ENCODE measurements around the gene SLC2A4RG.

The SLC2A4RG gene

GRCh38 chr20:63739130-63740069, at the start of gene SLC2A4RG:
SLC2A4RG (plus strand) TSS chr20:63739776; CDS start chr20:63739913, 137 bp downstream.
- in situ Hi-C loops (cut with MboI; ENCODE audit: low sequenced_read_pairs), result no loop called here

DNA sequence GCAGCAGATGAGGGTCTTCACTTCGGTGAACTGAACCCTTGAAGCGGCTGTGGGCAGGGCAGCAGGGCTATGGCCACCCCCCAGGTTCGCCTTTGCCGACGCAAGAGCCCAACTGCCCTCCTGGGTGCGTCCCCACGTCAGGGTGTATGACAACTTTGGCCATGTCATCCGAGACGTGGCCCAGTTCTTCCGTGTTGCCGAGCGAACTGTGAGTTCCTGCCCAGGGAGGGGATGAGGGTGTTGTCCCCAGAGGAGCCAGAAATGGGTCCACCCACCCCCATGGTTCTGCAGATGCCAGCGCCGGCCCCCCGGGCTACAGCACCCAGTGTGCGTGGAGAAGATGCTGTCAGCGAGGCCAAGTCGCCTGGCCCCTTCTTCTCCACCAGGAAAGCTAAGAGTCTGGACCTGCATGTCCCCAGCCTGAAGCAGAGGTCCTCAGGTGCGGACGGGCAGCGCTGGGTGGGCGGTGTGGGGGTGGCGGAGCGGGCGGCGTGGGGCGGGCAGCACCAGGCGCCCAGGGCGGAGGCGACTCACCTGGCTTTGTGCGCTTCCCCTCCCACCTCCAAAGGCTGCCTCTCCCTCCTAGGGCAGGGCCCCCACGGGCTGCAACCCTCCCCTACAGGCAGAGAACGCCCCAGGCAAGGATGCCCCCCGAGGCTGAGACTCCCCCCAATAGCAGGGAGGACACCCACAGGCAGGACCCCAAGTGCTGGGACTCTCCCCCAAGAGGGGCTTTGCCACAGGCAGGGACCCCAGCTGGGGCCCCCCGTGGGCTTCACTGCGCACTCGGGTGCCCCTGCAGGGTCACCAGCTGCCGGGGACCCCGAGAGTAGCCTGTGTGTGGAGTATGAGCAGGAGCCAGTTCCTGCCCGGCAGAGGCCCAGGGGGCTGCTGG, 49.3 kb upstream of the SLC2A4RG start:
- in situ Hi-C loops (cut with MboI; ENCODE audit: low sequenced_read_pairs), result no loop called here

GRCh38 chr20:63690898-63691710, 48.5 kb upstream of the SLC2A4RG start:
- in situ Hi-C loops (cut with MboI; ENCODE audit: low sequenced_read_pairs), result no loop called here

GRCh38 chr20:63691711-63692435, 47.7 kb upstream of the SLC2A4RG start:
- in situ Hi-C loops (cut with MboI; ENCODE audit: low sequenced_read_pairs), result no loop called here

- in situ Hi-C loops (cut with MboI; ENCODE audit: low sequenced_read_pairs), result no loop called here
Measured at GRCh38 chr20:63692436-63693082, 47.0 kb upstream of the SLC2A4RG start.

GRCh38 chr20:63693083-63693732, 46.4 kb upstream of the SLC2A4RG start:
- in situ Hi-C loops (cut with MboI; ENCODE audit: low sequenced_read_pairs), result no loop called here

DNA sequence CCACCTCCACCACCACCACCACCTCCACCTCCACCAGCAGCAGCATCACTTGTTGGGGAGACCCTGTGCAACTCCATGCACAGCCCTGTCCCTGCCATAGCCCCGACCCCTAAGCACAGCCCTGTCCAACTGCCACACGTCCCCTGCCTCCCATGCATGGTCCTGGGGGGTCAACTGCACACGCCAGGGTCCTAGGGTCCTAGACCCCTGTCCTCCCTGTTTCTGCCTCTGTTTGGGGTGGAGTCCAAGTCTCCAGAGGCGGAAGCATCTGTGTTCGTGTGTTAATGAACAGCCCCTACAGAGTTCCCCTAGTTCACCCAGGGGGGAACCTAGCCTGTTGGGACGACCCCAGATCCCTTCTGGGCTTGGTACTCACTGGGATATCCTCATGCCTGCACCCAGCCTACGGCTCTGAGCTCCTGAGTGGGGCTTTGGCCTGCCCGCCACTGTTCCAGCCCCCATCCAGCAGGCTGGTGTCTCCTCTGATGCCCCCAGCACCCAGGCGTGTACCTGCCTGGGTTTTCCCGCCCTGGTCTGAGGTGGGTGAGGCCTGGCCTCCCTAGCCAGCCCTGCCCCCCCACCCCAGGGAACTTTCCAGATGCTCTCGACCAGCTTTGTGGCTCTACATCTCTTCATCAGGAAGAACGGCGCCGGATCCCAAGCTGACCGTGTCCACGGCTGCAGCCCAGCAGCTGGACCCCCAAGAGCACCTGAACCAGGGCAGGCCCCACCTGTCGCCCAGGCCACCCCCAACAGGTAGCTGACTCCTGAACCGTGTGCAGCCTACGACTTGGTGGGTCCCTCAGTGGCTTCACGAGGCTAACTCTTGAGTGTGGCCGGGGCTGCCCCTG, 45.6 kb upstream of the SLC2A4RG start:
- in situ Hi-C loops (cut with MboI; ENCODE audit: low sequenced_read_pairs), result no loop called here

GRCh38 chr20:63694584-63695423, 44.8 kb upstream of the SLC2A4RG start:
- in situ Hi-C loops (cut with MboI; ENCODE audit: low sequenced_read_pairs), result no loop called here

DNA sequence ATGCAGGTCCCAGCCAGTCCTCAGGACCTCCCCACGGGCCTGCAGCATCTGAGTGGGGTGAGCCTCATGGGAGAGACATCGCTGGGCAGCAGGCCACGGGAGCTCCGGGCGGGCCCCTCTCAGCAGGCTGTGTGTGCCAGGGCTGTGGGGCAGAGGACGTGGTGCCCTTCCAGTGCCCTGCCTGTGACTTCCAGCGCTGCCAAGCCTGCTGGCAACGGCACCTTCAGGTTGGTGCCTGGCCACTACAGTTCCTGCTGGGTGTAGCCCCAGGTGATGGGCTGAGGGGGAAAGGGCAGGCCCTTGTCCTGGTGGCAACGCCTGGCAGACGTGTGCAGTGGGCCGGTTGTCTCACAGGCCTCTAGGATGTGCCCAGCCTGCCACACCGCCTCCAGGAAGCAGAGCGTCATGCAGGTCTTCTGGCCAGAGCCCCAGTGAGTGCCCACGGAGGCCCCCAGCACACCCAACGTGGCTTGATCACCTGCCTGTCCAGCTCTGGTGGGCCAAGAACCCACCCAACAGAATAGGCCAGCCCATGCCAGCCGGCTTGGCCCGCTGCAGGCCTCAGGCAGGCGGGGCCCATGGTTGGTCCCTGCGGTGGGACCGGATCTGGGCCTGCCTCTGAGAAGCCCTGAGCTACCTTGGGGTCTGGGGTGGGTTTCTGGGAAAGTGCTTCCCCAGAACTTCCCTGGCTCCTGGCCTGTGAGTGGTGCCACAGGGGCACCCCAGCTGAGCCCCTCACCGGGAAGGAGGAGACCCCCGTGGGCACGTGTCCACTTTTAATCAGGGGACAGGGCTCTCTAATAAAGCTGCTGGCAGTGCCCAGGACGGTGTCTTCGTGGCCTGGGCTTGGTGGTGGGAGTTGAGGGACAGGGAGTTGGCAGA, 43.9 kb upstream of the SLC2A4RG start:
- in situ Hi-C loops (cut with MboI; ENCODE audit: low sequenced_read_pairs), result no loop called here

DNA sequence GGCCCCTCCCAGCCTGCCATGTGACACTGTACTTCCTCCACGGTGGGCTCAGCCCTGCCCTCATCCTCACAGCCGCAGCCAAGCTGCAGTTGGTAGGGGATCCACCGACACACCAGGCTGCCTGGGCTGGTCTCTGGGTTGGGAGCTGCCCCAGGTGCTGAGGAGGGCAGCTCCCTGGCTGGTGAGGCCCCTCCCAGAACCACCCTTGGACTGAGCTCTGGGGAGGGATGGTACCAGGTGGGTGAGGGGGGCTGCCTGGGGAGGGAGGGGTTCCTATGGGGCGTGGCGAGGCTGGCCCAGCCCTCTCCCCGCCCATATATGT, 43.3 kb upstream of the SLC2A4RG start:
- in situ Hi-C loops (cut with MboI; ENCODE audit: low sequenced_read_pairs), result no loop called here

DNA sequence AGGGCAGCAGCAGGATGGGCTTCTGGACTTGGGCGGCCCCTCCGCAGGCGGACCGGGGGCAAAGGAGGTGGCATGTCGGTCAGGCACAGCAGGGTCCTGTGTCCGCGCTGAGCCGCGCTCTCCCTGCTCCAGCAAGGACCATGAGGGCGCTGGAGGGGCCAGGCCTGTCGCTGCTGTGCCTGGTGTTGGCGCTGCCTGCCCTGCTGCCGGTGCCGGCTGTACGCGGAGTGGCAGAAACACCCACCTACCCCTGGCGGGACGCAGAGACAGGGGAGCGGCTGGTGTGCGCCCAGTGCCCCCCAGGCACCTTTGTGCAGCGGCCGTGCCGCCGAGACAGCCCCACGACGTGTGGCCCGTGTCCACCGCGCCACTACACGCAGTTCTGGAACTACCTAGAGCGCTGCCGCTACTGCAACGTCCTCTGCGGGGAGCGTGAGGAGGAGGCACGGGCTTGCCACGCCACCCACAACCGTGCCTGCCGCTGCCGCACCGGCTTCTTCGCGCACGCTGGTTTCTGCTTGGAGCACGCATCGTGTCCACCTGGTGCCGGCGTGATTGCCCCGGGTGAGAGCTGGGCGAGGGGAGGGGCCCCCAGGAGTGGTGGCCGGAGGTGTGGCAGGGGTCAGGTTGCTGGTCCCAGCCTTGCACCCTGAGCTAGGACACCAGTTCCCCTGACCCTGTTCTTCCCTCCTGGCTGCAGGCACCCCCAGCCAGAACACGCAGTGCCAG, 42.8 kb upstream of the SLC2A4RG start, which contains the start of gene TNFRSF6B:
TSS of gene TNFRSF6B (plus strand) at position 25 of the 729 bp plus-strand sequence. CDS start at position 141, 116 bp downstream.
- in situ Hi-C loops (cut with MboI; ENCODE audit: low sequenced_read_pairs), result no loop called here

DNA sequence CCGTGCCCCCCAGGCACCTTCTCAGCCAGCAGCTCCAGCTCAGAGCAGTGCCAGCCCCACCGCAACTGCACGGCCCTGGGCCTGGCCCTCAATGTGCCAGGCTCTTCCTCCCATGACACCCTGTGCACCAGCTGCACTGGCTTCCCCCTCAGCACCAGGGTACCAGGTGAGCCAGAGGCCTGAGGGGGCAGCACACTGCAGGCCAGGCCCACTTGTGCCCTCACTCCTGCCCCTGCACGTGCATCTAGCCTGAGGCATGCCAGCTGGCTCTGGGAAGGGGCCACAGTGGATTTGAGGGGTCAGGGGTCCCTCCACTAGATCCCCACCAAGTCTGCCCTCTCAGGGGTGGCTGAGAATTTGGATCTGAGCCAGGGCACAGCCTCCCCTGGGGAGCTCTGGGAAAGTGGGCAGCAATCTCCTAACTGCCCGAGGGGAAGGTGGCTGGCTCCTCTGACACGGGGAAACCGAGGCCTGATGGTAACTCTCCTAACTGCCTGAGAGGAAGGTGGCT, 42.2 kb upstream of the SLC2A4RG start:
- in situ Hi-C loops (cut with MboI; ENCODE audit: low sequenced_read_pairs), result no loop called here

DNA sequence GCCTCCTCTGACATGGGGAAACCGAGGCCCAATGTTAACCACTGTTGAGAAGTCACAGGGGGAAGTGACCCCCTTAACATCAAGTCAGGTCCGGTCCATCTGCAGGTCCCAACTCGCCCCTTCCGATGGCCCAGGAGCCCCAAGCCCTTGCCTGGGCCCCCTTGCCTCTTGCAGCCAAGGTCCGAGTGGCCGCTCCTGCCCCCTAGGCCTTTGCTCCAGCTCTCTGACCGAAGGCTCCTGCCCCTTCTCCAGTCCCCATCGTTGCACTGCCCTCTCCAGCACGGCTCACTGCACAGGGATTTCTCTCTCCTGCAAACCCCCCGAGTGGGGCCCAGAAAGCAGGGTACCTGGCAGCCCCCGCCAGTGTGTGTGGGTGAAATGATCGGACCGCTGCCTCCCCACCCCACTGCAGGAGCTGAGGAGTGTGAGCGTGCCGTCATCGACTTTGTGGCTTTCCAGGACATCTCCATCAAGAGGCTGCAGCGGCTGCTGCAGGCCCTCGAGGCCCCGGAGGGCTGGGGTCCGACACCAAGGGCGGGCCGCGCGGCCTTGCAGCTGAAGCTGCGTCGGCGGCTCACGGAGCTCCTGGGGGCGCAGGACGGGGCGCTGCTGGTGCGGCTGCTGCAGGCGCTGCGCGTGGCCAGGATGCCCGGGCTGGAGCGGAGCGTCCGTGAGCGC, 41.6 kb upstream of the SLC2A4RG start:
- in situ Hi-C loops (cut with MboI; ENCODE audit: low sequenced_read_pairs), result no loop called here

DNA sequence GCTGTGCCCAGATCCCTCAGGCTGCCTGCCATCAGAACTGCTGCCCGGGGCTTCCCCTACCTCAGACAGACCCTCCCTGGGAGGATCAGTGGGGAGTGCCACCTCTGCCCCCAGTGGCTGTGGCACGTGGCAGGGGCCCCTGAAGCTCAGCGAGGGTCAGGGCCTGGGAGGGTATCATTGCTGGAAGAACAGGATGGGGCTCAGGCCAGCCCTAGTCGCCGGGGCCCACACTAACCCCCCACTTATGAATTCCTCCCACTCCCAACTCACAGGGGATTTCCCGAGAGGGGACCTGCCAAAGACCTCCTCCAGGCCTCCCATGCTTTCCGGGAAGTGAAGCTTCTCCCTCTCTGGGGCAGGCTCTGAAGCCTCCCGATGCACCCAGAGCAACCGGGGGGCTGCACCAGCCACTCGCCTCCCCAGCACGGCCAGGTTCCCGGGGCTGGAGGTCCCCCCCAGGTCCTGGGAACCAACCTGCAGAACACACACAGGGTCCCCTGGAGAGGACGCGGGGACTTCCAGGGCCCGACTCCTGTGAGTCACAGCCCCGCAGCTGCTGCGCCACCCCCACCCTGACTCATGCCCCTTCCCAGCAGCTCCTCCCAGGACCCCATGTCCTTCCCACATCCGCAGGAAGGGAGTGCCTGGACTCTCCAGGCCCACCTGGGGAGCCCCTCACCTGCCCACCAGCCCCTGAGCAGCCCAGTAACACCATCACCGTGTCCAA, 40.7 kb upstream of the SLC2A4RG start:
- in situ Hi-C loops (cut with MboI; ENCODE audit: low sequenced_read_pairs), result no loop called here

Data from hTERT RPE-1 (cell line).